NCI-H187 (cell line): ENCODE results near the gene CCDC182.

Experiments used
- DNase-seq, 2 experiments: peaks; one replicate each; lab custom pipeline; 2025; lab: John Stamatoyannopoulos, UW

CCDC182 gene

GRCh38 chr17:57756951-57757350 lies 11.9 kb upstream of the CCDC182 start:
- DNase-seq = no peak

GRCh38 chr17:57755480-57756070 lies 10.5 kb upstream of the CCDC182 start:
- no peak for DNase-seq

- DNase-seq = no peak
These were observed 7.2 kb upstream of the CCDC182 start for GRCh38 chr17:57752031-57752905.

GRCh38 chr17:57751348-57751971 lies 6.4 kb upstream of the CCDC182 start:
- DNase-seq = no peak

- no peak for DNase-seq
These were observed 5.8 kb upstream of the CCDC182 start for GRCh38 chr17:57750895-57751294.

GRCh38 chr17:57750109-57750871 lies 5.2 kb upstream of the CCDC182 start:
- DNase-seq = no peak

GRCh38 chr17:57749701-57750100 lies 4.6 kb upstream of the CCDC182 start:
- DNase-seq = no peak

- peak; percentile 43 to 59 for DNase-seq
These were observed 2.3 kb upstream of the CCDC182 start for GRCh38 chr17:57747221-57748017.

- no peak for DNase-seq
These were observed 1.1 kb upstream of the CCDC182 start for GRCh38 chr17:57746221-57746620.

- no peak for DNase-seq
These were observed 616 bp downstream of the CCDC182 start for GRCh38 chr17:57744195-57745170.

GRCh38 chr17:57740235-57740528 lies 4.9 kb downstream of the CCDC182 start:
- no peak for DNase-seq

GRCh38 chr17:57739402-57740234 lies 5.5 kb downstream of the CCDC182 start:
- DNase-seq = peak in 1 of 2 experiments; percentile 12

- DNase-seq = no peak
These were observed 7.6 kb downstream of the CCDC182 start for GRCh38 chr17:57737450-57737849.

- DNase-seq = peak; percentile 45 to 49
These were observed 9.4 kb downstream of the CCDC182 start for GRCh38 chr17:57735707-57736106.

GRCh38 chr17:57735230-57735629 lies 9.9 kb downstream of the CCDC182 start:
- DNase-seq = no peak

GRCh38 chr17:57733085-57733484 lies 12.0 kb downstream of the CCDC182 start:
- DNase-seq = no peak

GRCh38 chr17:57732062-57732461 lies 13.0 kb downstream of the CCDC182 start:
- peak; percentile 16 to 49 for DNase-seq

- DNase-seq = no peak
These were observed 14.9 kb downstream of the CCDC182 start for GRCh38 chr17:57730026-57730701.

GRCh38 chr17:57727630-57728175 lies 17.4 kb downstream of the CCDC182 start:
- DNase-seq = no peak
